PC-3 (cell line): ENCODE results near the gene ALDH3A2.

Experiments
- EZH2 ChIP-seq: fragments of 300-600 bp; sonication (generic); IDR thresholded peaks from one replicate; pipeline ENCODE4 v1.6.1; 2017; ENCODE audit warnings: antibody characterized with exemption, mild to moderate bottlenecking, low read length; ENCODE audit not compliant: unreplicated experiment
- EZH2phosphoT487 ChIP-seq: fragments of 300-600 bp; sonication (generic); IDR thresholded peaks from 2 replicates; pipeline ENCODE4 v1.6.1; 2018; ENCODE audit warnings: mild to moderate bottlenecking, antibody characterized with exemption, low read length, borderline replicate concordance
- TF ChIP-seq, protein P1 (sequence below): fragments of 300-600 bp; sonication (generic); conservative IDR thresholded peaks from 2 replicates; pipeline ENCODE4 v1.5.1; 2017; ENCODE audit warnings: antibody characterized with exemption, low read depth, mild to moderate bottlenecking, low read length

DNA sequence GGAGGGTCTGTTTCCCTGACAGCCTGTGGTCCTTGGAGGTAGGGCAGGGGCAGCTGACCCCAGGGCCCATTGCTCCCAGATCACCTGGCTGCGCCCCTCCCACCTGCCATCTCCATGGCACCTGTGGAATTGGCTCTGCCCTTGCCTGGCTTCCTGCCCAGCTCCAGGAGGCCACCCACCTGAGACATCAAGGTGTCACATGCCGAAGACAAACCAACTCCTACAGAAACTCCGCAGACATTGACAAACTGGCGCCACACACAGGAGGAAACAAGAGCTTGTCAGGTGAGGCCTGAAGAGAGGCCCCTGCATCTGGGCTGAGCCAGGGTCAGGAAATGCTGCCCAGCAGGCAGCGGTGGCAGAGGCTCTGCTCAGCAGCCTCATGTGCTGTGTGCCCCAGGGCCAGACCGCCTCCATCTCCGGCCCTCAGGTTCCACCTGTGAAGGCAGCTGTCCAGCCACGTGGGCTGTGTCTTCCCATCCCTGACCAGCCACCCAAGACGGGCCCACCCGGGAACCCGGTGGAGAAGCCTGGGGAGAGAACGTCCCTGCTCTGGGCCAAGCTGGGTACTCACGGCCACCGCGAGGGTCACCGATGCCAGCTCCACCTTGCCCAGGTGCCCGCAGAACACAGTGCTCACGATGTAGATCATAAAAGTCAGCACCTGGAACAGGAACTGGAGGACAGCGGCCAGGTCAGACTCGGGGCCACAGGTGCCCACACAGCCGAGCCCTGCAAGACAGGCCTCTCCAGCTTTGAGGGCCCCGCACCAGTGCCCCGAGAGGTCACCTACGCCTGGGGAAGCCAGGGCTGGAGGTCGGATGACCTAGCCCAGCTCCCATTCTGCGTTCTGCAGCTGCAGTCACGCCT, 66.2 kb downstream of the ALDH3A2 start:
- TF ChIP-seq, protein P1, sequence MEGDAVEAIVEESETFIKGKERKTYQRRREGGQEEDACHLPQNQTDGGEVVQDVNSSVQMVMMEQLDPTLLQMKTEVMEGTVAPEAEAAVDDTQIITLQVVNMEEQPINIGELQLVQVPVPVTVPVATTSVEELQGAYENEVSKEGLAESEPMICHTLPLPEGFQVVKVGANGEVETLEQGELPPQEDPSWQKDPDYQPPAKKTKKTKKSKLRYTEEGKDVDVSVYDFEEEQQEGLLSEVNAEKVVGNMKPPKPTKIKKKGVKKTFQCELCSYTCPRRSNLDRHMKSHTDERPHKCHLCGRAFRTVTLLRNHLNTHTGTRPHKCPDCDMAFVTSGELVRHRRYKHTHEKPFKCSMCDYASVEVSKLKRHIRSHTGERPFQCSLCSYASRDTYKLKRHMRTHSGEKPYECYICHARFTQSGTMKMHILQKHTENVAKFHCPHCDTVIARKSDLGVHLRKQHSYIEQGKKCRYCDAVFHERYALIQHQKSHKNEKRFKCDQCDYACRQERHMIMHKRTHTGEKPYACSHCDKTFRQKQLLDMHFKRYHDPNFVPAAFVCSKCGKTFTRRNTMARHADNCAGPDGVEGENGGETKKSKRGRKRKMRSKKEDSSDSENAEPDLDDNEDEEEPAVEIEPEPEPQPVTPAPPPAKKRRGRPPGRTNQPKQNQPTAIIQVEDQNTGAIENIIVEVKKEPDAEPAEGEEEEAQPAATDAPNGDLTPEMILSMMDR, result no peak
- TF ChIP-seq EZH2 (no peak), EZH2phosphoT487 (no peak)
